Activated T-cell treated with anti-CD3 and anti-CD28 coated beads, Interleukin-2, amount 50 U/mL, for 1 hour (primary cell): ENCODE measurements around the gene FAIM2.

Experiments used
- DNase-seq: peaks from one replicate; pipeline ENCODE4 v3.0.0-alpha.2; 2020

Gene FAIM2

GRCh38 chr12:49818241-49818895 is 85.3 kb downstream of the FAIM2 start:
- no peak for DNase-seq
